DOHH2 (cell line): ENCODE results near the gene SRRM2.

ENCODE experiments used
- EZH2phosphoT487 ChIP-seq: fragments of 200-600 bp; sonication (generic); IDR thresholded peaks from 2 replicates; pipeline ENCODE4 v1.6.1; 2017; ENCODE audit warnings: borderline replicate concordance, mild to moderate bottlenecking, antibody characterized with exemption, low read length, moderate library complexity, mixed read lengths
- TF ChIP-seq, protein P1 (sequence below): fragments of 200-600 bp; sonication (generic); IDR thresholded peaks from one replicate; pipeline ENCODE4 v1.5.1; 2014; ENCODE audit warnings: antibody characterized with exemption, mild to moderate bottlenecking, low read depth, low read length; ENCODE audit not compliant: poor library complexity, severe bottlenecking

DNA sequence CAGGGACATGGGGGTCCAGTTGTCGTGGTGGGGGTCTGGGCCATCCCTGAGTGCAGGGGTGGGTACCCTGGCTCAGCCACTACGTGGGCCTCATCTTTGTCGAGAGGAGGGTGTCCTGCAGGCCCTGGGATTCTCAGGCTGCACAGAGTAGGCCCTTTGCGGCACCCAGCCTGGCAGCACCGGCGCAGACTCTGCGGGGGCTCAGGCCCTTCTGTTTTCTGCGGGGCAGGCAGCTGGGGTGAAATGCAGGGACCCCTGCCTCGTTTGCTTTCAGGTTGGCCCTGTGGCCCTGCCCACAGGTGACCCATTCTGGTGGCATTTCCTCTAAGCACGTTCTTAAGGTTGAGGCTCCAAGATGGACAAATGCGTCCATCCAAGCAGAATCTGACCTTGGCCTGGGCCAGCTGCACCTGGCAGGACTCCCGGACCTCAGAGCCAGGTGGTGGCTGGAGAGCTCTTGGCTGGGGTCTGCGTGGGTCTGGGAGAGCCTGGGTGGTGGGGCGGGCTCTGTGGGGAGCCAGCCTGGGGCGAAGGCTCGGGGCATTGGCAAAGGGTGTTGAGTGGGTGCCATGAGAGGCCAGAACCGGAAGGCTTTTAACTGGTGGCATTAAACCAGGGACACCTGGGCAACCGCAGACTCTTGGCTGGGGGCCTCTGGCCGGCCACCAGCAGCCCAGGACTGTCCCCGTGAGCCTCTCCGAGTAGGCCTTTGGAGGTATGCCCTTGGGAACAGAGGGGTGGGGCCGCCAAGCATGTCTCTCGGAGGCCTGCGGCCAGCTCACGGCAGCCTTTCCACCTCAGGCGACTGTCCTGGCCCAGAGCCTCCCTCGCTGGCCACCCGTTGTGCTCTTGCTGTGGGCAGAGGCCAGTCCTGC is 49.3 kb upstream of the SRRM2 start:
- TF ChIP-seq, protein P1, sequence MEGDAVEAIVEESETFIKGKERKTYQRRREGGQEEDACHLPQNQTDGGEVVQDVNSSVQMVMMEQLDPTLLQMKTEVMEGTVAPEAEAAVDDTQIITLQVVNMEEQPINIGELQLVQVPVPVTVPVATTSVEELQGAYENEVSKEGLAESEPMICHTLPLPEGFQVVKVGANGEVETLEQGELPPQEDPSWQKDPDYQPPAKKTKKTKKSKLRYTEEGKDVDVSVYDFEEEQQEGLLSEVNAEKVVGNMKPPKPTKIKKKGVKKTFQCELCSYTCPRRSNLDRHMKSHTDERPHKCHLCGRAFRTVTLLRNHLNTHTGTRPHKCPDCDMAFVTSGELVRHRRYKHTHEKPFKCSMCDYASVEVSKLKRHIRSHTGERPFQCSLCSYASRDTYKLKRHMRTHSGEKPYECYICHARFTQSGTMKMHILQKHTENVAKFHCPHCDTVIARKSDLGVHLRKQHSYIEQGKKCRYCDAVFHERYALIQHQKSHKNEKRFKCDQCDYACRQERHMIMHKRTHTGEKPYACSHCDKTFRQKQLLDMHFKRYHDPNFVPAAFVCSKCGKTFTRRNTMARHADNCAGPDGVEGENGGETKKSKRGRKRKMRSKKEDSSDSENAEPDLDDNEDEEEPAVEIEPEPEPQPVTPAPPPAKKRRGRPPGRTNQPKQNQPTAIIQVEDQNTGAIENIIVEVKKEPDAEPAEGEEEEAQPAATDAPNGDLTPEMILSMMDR = no peak
- TF ChIP-seq EZH2phosphoT487 = no peak
